Lower leg skin (tissue), 3 donors: ENCODE data around the gene MMP11.

Experiments
- CTCF ChIP-seq, 3 donors: fragments of 450-650 bp; IDR thresholded peaks; one replicate each; pipeline ENCODE4 v1.5.1; 2016; ENCODE audit warnings: antibody characterized with exemption in 3 of 3, mild to moderate bottlenecking in 3 of 3, moderate library complexity in 2 of 3
- POLR2A ChIP-seq, 2 donors: fragments of 450-650 bp; IDR thresholded peaks; one replicate each; pipeline ENCODE4 v1.6.1; 2016 to 2017; ENCODE audit warnings: antibody characterized with exemption in 2 of 2, mild to moderate bottlenecking in 1 of 2, moderate library complexity in 1 of 2

DNA sequence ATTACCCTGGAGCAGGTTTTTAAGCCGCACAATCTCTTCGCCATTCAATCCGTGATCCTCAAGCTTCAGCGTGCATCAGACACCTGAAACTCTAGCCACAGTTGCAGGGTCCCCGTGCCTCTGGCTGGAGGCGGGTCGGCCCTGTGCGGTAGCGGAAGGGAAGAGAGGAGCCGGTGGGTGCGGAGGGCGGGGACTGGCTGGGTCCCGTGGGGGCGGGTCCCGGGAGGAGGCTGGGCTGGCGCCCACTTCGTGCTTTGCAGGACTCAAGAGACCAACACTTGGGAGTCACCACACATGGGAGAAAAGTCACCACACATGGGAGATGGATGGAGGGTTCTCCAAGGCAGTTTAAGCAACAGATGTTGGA is 9.1 kb upstream of the MMP11 start:
- TF ChIP-seq CTCF (IDR thresholded peaks at IDR 0.05) (no peak), POLR2A (IDR thresholded peaks at IDR 0.05) (no peak)
